HCT116 (cell line): ENCODE measurements around the gene CEACAM5. TPM values are rescaled to one million over a fixed set of nuclear protein-coding genes. Genes with fewer than 3 reads are reported as not detected.
"Not testable (repeated sequence)": the region's sequence is repeated elsewhere in the genome, so short reads cannot be mapped to it uniquely, and the experiment has no call there.

Source experiments
- ATAC-seq: fragments of 200-7000 bp; cut with Tn5 transposase; 2 replicates; pipeline ENCODE4 v1.9.1; 2020; ENCODE audit warnings: mild to moderate bottlenecking, moderate library complexity
- BruUV-seq: library from RNA; stranded (reverse); fragments of 400-500 nt; replicated peaks from 2 replicates; lab custom pipeline; 2021; lab: Mats Ljungman, UMichigan
- CTCF ChIA-PET: fragments of 300-600 bp; sonication (Branson Sonifier 250); formaldehyde crosslinking; loops from one replicate; lab custom pipeline; 2021; ENCODE audit warnings: antibody characterized with exemption; lab: Charles Lee
- POLR2A ChIA-PET: fragments of 300-600, 350-600 bp; sonication (Branson Sonifier 250); formaldehyde crosslinking; loops from one replicate; lab custom pipeline; 2021; ENCODE audit warnings: antibody characterized with exemption; lab: Charles Lee
- RAD21 ChIA-PET, 2 experiments: fragments of 300-600 bp; sonication (Branson Sonifier 250); formaldehyde crosslinking; loops; one replicate each; lab custom pipeline; 2023; ENCODE audit warnings: low total read pairs in 2 of 2; ENCODE audit not compliant: uncharacterized antibody in 2 of 2, unreplicated experiment in 2 of 2, low non-redundant PET in 1 of 2; lab: Charles Lee
- DNase-seq: peaks from one replicate; pipeline ENCODE4 v3.0.0-alpha.2; 2010; ENCODE audit warnings: low read depth, low spot score
- H2AFZ ChIP-seq: fragments of 200-600 bp; shearing (Covaris generic), sonication (generic); 2 replicates; pipeline ENCODE4 v1.6.1; 2017; ENCODE audit warnings: low read depth, mixed run types, mixed read lengths, antibody characterized with exemption, low read length; ENCODE audit not compliant: poor library complexity, severe bottlenecking
- H3K27ac ChIP-seq: 2 replicates; pipeline ENCODE4 v1.5.1; 2012; ENCODE audit warnings: low read depth, low read length
- H3K27me3 ChIP-seq: fragments of 200-600 bp; sonication (generic); 2 replicates; pipeline ENCODE4 v1.6.1; 2016; ENCODE audit warnings: mixed run types, low read length, mixed read lengths; ENCODE audit not compliant: insufficient read depth
- H3K36me3 ChIP-seq, 2 experiments: fragments of 200-500 bp in 1 of 2; fragments of 200-600 bp in 1 of 2; sonication (Bioruptor generic) in 1 of 2; sonication (generic) in 1 of 2; 2 replicates each; pipeline versions ENCODE4 v1.5.1 to v1.6.1; 2014 to 2016; ENCODE audit warnings: low read length in 2 of 2, inconsistent platforms in 1 of 2, mixed read lengths in 1 of 2, mixed run types in 1 of 2; ENCODE audit not compliant: insufficient read depth in 2 of 2, control insufficient read depth in 1 of 2
- H3K4me1 ChIP-seq, 2 experiments: fragments of 200-600 bp in 1 of 2; sonication (generic) in 1 of 2; 2 replicates each; pipeline versions ENCODE4 v1.5.1 to v1.6.1; 2012 to 2017; ENCODE audit warnings: low read length in 2 of 2, inconsistent platforms in 1 of 2, mild to moderate bottlenecking in 1 of 2, mixed read lengths in 1 of 2, mixed run types in 1 of 2, moderate library complexity in 1 of 2; ENCODE audit not compliant: insufficient read depth in 2 of 2, control insufficient read depth in 1 of 2
- H3K4me2 ChIP-seq: fragments of 200-600 bp; sonication (generic); 2 replicates; pipeline ENCODE4 v1.6.1; 2017; ENCODE audit warnings: mixed run types, low read length, mixed read lengths
- H3K4me3 ChIP-seq, 2 experiments: fragments of 200-600 bp in 1 of 2; sonication (generic) in 1 of 2; replicated peaks in 1 of 2; 2 replicates each; pipeline ENCODE4 v1.5.1; 2011 to 2016; ENCODE audit warnings: low read length in 2 of 2, control low read depth in 1 of 2, low read depth in 1 of 2, mild to moderate bottlenecking in 1 of 2, mixed read lengths in 1 of 2, mixed run types in 1 of 2
- H3K79me2 ChIP-seq: fragments of 200-600 bp; sonication (generic); 2 replicates; pipeline ENCODE4 v1.6.1; 2017; ENCODE audit warnings: mild to moderate bottlenecking, mixed run types, low read length, moderate library complexity, mixed read lengths; ENCODE audit not compliant: insufficient read depth
- H3K9ac ChIP-seq: fragments of 200-600 bp; sonication (generic); 2 replicates; pipeline ENCODE4 v1.6.1; 2016; ENCODE audit warnings: low read length, mixed read lengths
- H3K9me2 ChIP-seq: fragments of 200-600 bp; sonication (generic), shearing (Covaris generic); 2 replicates; pipeline ENCODE4 v1.6.1; 2017; ENCODE audit warnings: mixed run types, mild to moderate bottlenecking, moderate library complexity; ENCODE audit not compliant: insufficient read depth
- H3K9me3 ChIP-seq, 2 experiments: fragments of 200-500 bp in 1 of 2; fragments of 200-600 bp in 1 of 2; sonication (Bioruptor generic) in 1 of 2; sonication (generic) in 1 of 2; 2 replicates each; pipeline ENCODE4 v1.6.1; 2014 to 2017; ENCODE audit warnings: low read length in 2 of 2, mixed read lengths in 2 of 2, inconsistent platforms in 1 of 2, low read depth in 1 of 2, mild to moderate bottlenecking in 1 of 2, mixed run types in 1 of 2, moderate library complexity in 1 of 2; ENCODE audit not compliant: control insufficient read depth in 1 of 2, insufficient read depth in 1 of 2
- H4K20me1 ChIP-seq: fragments of 200-600 bp; sonication (generic), shearing (Covaris generic); 2 replicates; pipeline ENCODE4 v1.6.1; 2017; ENCODE audit warnings: mixed run types, mild to moderate bottlenecking, moderate library complexity; ENCODE audit not compliant: insufficient read depth
- CBX3 ChIP-seq: IDR thresholded peaks from 2 replicates; pipeline ENCODE4 v1.6.1; 2012; ENCODE audit warnings: low read depth
- EZH2phosphoT487 ChIP-seq: fragments of 200-600 bp; IDR thresholded peaks from 2 replicates; pipeline ENCODE4 v1.6.1; 2018; ENCODE audit warnings: antibody characterized with exemption, borderline replicate concordance
- POLR2A ChIP-seq: IDR thresholded peaks from 2 replicates; pipeline ENCODE4 v1.7.0; 2011; ENCODE audit warnings: borderline replicate concordance; ENCODE audit not compliant: insufficient read depth, insufficient read length; ENCODE audit errors: extremely low read depth
- POLR2AphosphoS5 ChIP-seq: IDR thresholded peaks from 2 replicates; pipeline ENCODE4 v1.6.1; 2011; ENCODE audit warnings: mild to moderate bottlenecking, low read depth, low read length, moderate library complexity
- SIN3A ChIP-seq: IDR thresholded peaks from 2 replicates; pipeline ENCODE4 v1.6.1; 2012; ENCODE audit warnings: low read depth
- SP1 ChIP-seq: IDR thresholded peaks from 2 replicates; pipeline ENCODE4 v1.6.1; 2012; ENCODE audit warnings: low read depth
- TCF7L2 ChIP-seq: IDR thresholded peaks from 2 replicates; pipeline ENCODE4 v1.7.0; 2011; ENCODE audit warnings: borderline replicate concordance, inconsistent platforms; ENCODE audit not compliant: insufficient read depth, insufficient read length; ENCODE audit errors: extremely low read depth
- ZNF274 ChIP-seq: fragments of 200-500 bp; sonication (Bioruptor generic); IDR thresholded peaks from 2 replicates; pipeline ENCODE4 v1.6.1; 2014; ENCODE audit warnings: mild to moderate bottlenecking, low read depth, low read length, inconsistent platforms
- intact Hi-C: fragments of 100-400 bp; cut with micrococcal nuclease; formaldehyde crosslinking; loops from 2 replicates; pipeline ENCODE4 v1.10.0; 2022
- total RNA-seq: library from RNA; stranded (reverse); gene quantifications from one replicate; pipeline ENCODE4 v1.2.1, GENCODE V29; 2021; ENCODE audit not compliant: unreplicated experiment
- TF ChIP-seq, protein P1 (sequence below): IDR thresholded peaks from 2 replicates; pipeline ENCODE4 v1.6.1; 2012

Gene CEACAM5
- total RNA-seq, 1 experiment from 2014 or later = 0.22 TPM

DNA sequence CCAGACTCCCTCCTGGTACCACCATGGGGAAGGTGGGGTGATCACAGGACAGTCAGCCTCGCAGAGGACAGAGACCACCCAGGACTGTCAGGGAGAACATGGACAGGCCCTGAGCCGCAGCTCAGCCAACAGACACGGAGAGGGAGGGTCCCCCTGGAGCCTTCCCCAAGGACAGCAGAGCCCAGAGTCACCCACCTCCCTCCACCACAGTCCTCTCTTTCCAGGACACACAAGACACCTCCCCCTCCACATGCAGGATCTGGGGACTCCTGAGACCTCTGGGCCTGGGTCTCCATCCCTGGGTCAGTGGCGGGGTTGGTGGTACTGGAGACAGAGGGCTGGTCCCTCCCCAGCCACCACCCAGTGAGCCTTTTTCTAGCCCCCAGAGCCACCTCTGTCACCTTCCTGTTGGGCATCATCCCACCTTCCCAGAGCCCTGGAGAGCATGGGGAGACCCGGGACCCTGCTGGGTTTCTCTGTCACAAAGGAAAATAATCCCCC, 505 bp upstream of the CEACAM5 start:
- intact Hi-C loops = loop anchor here (1.0 to 10.0 kb wide), 4 partner anchors 38 to 247 kb away; partner anchors contain the start of gene RABAC1
- POLR2A ChIA-PET = no interaction called here
- H3K4me1 ChIP-seq = 0 out of 4 replicates have a peak, but pooled peaks cover 0 to 4% of the 10 kb centered on the region in 2 experiments
- RAD21 ChIA-PET = no interaction called here
- no peaks in the 10 kb centered on the region for H3K36me3 ChIP-seq
- peaks cover 48% of the 10 kb centered on the region for H3K27me3 ChIP-seq
- ATAC-seq = no peak
- H3K4me2 ChIP-seq = no peak overlapping the region
- H3K9ac ChIP-seq = no peak overlapping the region
- H3K27ac ChIP-seq = no peak overlapping the region
- no peak for DNase-seq
- TF ChIP-seq CBX3 (no peak), SIN3A (no peak), TCF7L2 (no peak), ZNF274 (no peak), POLR2AphosphoS5 (no peak), SP1 (no peak), POLR2A (no peak), EZH2phosphoT487 (no peak)
- TF ChIP-seq, protein P1, sequence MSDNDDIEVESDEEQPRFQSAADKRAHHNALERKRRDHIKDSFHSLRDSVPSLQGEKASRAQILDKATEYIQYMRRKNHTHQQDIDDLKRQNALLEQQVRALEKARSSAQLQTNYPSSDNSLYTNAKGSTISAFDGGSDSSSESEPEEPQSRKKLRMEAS = no peak
- TF ChIP-seq, all 23 proteins: peak for 0
- Histone ChIP-seq H3K9me3 (no peaks in the 10 kb centered on the region), H3K79me2 (no peaks in the 10 kb centered on the region), H2AFZ (no peak overlapping the region), H3K9me2 (no peaks in the 10 kb centered on the region), H3K4me3 (no peak overlapping the region), H4K20me1 (no peaks in the 10 kb centered on the region)
- no TSS peak for BruUV-seq
- CTCF ChIA-PET = interaction anchor here (1.2 to 2.6 kb wide), 8 partner anchors 11 to 87 kb away, joined by 3 to 41 read pairs (median 16); no protein-coding TSS in a partner anchor

DNA sequence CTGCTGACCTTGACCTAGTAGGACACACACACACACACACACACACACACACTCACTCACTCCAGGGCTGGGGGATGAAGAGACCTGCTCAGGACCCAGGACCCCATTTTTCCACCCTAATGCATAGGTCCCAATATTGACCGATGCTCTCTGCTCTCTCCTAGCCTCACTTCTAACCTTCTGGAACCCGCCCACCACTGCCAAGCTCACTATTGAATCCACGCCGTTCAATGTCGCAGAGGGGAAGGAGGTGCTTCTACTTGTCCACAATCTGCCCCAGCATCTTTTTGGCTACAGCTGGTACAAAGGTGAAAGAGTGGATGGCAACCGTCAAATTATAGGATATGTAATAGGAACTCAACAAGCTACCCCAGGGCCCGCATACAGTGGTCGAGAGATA, 1.1 kb downstream of the CEACAM5 start:
- H3K9me2 ChIP-seq, H3K27ac ChIP-seq, H3K9ac ChIP-seq, H3K36me3 ChIP-seq, DNase-seq, H3K4me1 ChIP-seq, H3K9me3 ChIP-seq, H3K79me2 ChIP-seq, H3K4me2 ChIP-seq, CTCF ChIA-PET, BruUV-seq, POLR2A ChIA-PET, H4K20me1 ChIP-seq, H2AFZ ChIP-seq, RAD21 ChIA-PET, ATAC-seq, H3K4me3 ChIP-seq: not testable (repeated sequence)
- intact Hi-C loops = loop anchor here (5.0 to 10.0 kb wide), 2 partner anchors 78 to 245 kb away; partner anchors contain the start of gene RABAC1
- H3K27me3 ChIP-seq = peaks cover 47% of the 10 kb centered on the region
